Activated CD4-positive, alpha-beta T cell treated with anti-CD3 and anti-CD28 coated beads, Interleukin-2, Interleukin-6, amounts not matched to agents 100 ng/mL and 50 ng/mL, durations not matched to agents 16 hours and 8 hours (primary cell): ENCODE data around the gene CST9.
"Not testable (repeated sequence)": the region's sequence is repeated elsewhere in the genome, so short reads cannot be mapped to it uniquely, and the experiment has no call there.

Experiments used
- DNase-seq: peaks from one replicate; pipeline ENCODE4 v3.0.0-alpha.2; 2020

CST9 gene

DNA sequence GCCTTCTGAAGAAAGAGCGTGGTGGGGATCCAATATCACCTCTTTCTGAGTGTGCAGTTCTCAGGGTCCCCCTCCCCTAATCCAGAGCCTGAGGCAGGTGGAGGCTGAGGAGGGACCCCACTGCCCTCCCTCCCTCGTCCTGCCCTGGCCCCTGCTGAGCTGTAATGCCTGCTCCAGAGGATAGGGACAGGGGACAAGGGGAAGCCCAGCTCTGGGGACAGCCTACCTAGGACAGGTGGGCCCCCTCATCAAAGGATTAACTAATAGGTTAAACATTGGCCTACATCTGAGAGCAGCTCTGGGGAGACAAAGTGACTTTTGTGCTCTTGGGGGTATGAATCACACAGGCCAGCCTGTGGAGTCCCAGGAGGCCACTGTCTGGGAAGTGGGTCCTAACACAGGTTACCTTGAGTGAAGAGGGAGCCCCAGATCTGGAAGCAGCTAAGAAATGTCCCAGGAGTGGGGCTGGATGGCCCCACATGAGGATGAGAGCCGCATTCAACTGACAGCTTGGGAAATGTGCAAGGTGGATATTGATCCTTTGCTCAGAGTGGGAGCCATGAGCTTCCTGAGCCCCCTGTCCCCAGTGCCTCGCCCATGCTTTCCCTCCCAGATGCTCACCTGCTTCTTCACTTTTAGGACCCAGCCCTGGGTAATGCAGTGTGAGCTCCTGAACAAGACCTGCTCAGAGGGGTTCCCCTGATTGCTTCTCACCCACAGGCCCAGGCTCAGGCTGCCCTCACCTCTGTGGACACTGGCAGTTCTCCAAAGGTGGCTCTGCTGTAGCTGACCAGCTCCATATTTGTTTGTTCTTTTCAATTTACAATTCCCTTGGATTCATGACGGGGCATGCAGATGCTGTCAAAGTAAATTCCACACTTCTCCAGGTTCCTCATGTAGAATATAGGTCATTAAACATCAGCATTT, 19.6 kb downstream of the CST9 start:
- DNase-seq, result no peak

DNA sequence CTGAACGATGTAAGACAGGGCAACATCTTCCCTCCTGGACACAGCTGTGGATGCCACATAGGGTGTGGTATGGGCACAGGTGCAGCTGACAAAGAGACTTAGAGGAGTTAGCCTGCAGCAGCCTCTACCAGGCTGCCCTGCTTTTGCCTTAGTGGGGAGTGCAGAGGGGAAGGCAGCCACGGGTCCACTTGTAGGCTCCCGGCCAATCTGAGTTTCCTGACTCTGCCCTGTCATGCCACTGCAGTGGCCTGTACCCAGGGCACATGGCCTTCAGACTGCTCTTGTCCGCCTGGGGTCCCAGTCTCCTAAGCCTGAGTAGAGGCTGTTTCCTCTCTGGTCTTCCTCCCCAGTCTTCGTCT, 20.3 kb downstream of the CST9 start:
- DNase-seq, result no peak

DNA sequence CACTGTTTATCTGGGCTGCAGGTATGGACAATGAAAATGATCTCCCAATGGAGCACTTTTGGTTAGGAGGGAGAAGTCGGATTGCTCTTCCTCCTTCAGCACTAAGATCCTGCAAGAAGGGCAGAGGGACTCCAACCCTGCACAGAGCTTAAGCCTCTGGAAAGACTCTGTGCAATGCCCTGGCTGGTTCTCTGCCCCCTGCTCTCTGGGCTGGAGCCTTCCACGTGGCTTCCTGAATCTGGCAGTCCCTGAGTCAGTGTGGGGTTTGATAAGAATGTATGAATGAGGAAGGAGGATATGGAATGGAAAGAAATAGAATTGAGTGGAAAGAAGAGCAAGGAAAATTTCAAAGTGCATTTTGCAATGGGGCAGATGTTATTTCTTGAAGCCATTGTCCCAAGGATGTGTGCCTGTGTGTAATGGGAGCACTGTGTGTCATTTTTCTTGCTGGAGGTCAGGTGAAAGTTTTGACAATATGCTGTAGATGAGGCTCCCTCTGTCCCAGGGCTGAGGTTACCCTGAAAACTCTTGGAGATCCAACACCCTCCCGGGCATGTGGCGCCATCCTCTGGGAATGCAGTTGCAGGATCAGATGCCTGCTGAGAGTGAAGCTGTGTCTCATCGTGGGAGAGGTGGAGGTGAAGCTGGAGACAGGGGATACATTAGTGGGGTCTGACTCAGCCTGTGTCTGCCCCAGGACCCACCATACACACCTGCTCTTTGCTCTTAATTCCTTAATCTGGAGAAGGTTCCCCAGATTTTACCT, 21.1 kb downstream of the CST9 start:
- no peak for DNase-seq

DNA sequence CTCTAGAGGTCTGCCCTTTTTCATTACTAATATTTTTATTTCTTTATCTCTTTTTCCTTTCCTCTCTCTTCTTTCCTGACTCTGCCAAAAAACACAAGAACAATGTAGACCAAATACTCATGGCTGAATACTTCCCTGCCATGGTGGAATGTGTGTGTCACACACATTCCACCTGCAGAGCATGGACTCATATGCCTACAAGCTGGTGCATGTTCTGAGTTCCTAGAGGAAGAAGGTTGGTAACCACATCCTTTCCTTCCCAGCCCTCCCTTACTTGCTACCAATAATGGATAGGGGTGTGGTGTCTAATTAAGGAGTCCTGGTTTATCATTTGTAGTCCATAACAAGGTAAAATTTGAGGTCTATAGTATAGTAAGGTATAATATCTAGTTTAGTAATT, 22.2 kb downstream of the CST9 start:
- no peak for DNase-seq

DNA sequence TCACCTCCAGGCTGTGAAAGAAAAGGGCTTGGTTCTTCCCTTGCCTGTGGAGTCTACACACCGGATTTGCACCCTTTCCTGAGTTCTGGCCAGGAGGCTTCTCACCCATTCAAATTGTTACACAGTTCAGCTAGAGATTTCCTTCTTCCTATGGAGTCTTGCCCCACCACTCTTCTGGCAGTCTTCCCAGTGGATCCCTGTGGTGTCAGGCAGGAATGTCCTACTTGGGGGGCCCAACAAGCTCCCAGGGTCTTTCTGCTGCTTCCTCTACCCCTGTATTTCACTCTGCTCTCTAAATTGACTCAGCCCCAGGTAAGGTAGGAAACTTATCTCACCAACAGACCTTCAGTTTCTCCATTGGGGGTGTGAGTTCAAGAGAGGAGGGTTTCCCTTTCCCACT, 23.4 kb downstream of the CST9 start:
- no peak for DNase-seq

DNA sequence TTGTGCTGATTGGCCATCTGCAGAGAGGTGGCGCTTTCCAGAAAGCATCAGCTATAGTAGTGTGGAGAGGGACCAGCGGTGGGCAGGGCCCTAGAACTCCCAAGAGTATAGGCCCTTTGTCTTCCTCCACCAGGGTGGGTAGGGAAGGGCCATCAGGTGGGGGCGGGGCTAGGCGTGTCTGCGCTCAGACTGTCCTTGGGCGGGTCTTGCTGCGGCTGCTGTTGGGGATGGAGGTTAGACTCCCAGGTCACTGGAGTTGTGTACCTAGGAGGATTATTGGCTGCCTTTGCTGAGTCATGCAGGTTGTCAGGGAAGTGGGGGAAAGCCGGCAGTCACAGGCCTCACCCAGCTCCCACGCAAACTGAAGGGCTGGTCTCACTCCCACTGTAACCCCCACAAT, 23.9 kb downstream of the CST9 start:
- not testable (repeated sequence) for DNase-seq

DNA sequence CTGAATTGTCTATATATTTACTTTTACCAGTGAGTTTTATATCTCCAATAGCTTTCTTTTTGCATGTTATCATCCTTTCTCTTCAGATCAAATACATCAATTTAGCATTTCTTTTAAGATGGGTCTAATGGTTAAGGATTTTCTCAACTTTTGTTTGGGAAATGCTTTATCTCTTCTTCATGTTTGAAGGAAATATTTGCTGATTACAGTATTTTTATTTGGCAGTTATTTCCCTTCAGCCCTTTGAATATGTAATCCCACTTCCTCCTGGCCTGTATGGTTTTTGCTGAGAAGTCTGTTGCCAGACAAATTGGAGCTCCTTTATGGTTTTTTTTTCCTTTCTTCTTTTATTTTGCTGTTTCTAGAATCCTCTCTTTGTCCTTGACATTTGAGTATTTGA, 30.7 kb downstream of the CST9 start:
- DNase-seq, result no peak

DNA sequence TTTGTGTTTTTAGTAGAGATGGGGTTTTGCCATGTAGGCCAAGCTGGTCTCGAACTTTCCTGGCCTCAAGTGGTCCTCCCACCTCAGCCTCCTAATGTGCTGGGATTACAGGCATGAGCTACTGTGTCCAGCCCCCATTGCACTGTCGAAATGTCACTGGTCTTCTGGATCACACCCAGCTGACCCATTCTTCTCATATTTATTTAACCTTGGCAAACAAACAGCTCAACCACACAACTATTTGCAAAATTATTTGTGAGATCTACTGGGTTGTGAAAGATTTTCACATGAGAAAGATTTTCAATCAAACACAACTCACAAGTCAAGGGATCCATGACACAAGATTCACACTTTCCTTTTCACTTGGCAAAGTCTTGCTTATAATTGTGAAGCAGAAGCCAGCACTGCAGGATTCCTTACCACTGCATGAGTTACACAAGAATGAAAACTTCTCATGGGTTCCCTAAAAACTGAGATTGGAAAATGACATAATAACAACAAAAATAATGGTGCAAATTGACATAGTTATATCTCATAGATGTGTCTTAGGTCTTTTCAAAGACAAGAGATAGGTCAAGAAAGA, 35.4 kb downstream of the CST9 start:
- no peak for DNase-seq

DNA sequence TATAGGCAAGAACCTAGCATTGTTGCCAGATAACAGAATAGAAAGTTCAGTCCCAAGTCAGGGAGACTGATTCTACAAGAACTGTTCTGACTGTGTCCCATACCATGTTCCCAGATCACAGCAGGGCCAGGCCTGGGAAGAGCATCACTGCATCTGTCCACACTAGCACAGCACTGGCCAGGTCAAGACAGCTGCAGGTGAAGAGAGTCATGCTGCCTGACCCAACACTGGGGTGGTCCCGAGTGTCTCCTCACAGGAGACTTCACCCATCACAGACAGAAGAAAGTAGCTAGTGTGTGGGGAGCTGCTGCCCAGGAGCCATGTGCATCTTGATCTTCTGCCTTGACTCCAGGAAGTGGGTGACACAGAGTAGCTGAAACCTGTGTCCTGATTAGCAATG, 36.1 kb downstream of the CST9 start:
- no peak for DNase-seq

DNA sequence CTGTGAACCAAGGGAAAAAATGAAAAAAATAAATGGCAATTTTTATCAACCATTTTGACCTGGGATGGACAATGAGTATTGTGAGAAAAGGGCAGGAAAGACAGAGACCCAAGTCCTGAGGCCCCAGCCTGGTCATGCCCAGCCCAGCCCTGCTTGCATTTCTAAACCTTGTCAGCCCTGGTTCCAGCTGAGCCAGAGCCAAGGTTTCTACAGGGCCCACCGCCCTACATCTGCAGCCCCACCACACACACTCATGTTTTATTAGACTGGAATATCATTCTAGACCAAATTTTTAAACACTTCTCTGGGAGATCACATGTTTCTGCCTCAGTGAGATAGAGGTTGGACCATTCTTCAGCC, 36.8 kb downstream of the CST9 start:
- no peak for DNase-seq

DNA sequence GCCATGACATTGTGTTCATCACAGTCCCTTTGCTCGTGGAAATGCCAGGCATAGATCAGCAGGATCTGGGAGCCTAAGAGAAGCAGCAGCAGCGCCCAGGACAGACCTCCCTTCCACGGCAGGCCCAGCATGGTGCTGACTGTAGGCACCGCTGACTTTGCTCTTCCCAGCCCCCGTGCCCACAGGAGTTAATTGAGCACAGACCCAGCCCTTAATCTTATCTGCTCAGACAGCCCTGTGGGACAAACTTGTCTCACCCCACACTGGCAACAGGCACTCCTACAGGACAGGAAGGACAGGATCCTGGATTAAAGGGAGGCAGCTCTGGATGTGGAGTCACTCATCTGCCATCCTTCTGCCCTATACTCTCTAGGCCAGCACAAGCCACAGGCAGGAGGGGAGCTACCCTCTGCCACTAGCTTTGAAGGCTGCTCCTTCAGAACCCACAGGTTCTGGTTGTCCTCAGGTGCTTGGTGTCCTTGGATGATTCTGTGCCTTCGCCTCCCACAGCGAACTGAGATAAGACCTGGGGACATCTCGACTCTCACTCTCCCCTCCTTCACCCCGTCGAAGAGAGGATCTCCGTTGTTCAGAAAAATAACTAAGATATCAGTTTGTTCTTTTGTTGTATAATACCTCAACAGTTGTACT, 37.3 kb downstream of the CST9 start, which contains the start of gene CST9L:
Gene CST9L, minus strand, starts transcription at position 165 of the 651 bp plus-strand sequence. Its CDS starts 34 bp downstream, at position 131.
- no peak for DNase-seq

DNA sequence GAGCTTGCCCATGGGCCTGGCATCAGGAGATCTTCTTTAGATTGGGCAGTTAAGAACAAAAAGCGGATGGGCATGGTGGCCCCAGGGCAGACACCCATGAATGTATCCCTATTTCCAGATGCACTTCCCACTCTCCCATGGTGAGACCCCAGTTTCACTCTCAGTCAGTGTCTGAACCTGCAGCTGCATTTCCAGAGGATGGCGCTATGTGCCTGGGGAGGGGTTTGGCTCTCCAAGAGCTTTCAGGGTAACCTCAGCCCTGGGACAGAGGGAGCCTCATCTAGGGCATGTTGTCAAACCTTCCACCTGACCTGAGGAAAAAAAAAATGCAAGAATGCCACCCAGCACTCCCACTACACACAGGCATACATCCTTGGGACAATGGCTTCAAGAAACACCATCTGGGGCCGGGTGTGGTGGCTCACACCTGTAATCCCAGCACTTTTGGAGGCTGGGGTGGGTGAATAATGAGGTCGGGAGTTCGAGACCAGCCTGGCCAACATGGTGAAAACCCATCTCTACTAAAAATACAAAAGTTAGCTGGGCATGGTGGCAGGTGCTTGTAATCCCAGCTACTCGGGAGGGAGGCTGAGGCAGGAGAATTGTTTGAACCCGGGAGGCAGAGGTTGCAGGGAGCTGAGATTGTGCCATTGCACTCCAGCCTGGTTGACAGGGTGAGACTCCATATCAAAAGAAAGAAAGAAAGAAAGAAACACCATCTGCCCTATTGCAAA, 39.4 kb downstream of the CST9 start:
- no peak for DNase-seq

DNA sequence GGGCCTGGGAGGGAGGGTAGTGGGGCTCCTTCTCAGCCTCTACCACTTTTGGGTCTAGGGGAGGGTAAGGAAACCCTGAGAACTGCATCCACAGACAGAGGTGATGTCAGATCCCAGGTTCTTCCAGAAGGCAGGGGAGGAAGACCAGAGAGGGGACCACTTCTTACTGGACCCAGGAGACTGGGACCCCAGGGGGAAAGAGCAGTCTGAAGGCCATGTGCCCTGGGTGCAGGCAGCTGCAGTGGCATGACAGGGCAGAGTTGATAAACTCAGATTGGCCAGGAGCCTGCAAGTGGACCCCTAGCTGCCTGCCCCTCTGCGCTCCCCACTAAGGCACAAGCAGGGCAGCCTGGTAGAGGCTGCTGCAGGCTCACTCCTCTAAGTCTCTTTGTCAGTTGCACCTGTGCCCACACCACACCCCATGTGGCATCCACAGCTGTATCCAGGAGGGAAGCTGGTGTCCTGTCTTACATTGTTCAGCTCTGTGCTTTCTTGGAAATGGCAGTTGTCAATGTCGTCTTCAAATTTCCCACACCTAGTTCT, 40.1 kb downstream of the CST9 start:
- no peak for DNase-seq

DNA sequence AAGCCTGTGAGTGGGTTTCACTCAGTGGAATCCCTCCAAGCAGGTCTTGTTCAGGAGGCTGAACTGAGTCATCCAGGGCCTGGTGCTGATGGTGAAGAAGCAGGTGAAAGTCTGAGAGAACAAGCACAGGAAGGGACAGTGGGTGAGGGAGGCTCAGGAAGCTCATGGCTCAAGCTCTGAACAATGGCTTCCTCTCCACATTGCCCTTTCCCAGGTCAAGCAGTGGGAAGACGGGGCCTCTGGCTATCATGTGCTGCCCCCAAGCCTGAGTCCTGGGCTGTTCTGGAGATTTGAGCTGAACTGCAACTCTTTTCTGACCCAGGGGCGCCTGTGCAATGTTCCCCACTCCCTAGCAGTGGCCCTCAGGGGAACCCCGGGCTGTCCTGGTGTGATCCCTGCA, 40.8 kb downstream of the CST9 start:
- no peak for DNase-seq

DNA sequence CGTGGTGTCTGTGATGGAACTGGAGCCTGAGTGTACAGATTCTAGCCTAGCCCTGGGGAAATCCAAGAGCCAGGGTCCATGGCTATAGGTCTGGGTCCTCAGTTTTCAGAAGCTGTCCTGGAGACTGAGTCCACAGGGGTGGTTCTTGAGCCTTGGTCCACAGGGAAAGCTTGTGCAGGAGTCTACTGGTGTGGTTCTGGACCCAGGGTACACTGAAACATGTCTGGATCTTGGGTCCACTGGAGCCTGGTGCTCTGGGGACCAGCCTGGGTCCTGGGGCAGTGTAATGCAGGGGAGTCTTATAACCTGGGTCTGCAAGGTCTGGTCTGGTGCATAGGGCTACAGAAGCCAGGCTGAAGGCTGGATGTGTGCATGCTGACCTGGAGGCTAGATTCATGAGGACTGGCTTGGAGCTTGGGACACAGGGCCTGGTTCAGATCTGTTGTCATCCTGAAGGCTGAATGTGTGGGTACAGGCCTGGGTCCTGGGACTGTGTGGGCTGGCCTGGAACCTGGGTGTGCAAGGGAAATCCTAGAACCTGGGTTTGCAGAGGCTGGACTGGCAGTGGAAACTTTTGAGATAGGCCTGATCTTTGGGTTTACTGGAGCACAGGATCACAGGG, 42.9 kb downstream of the CST9 start:
- no peak for DNase-seq

DNA sequence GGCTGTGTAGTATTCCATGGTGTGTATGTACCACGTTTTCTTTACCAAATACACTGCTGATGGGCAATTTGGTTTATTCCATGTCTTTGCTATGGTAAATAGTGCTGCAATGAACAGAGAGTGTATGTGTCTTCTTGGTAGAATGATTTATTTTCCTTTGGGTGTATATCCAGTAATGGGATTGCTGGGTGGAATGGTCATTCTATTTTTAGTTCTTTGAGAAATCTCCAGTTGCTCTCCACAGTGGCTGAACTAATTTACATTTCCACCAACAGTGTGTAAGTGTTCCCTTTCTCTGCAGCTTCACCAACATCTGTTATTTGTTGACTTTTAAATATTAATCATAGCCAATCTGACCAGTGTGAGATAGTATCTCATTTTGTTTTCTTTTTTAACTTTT, 51.3 kb downstream of the CST9 start:
- no peak for DNase-seq
